Measurements from ENCODE around the gene SPINK9. TPM values are rescaled to one million over a fixed set of nuclear protein-coding genes. Genes with fewer than 3 reads are reported as not detected.

The SPINK9 gene
- total and polyA plus RNA-seq, 2 of the 4 experiments (the other 2 are of a cell fraction), result not detected

GRCh38 chr5:148374690-148375360 is 39.5 kb downstream of the SPINK9 start (continued):
- TF ChIP-seq FOS (IDR thresholded peaks at IDR 0.05; ENCODE audit: low read depth, low read length), result no peak

- CTCF ChIA-PET, result no interaction called here
- no peak overlapping the region for H2BK15ac ChIP-seq (ENCODE audit: low read depth, low read length)
- DNase-seq, result no peak
- H3K4me1 ChIP-seq (ENCODE audit: control insufficient read depth, insufficient read depth, low read length), result peaks cover 2% of the 10 kb centered on the region; the same call in 1 of the 2 replicates
- H4K20me1 ChIP-seq (ENCODE audit: insufficient read depth, low read length), result no peaks in the 10 kb centered on the region
- H3K23ac ChIP-seq (ENCODE audit: low read depth, low read length), result no peak overlapping the region
- H3K9ac ChIP-seq (ENCODE audit: low read depth, low read length), result no peak overlapping the region
- POLR2A ChIA-PET (ENCODE audit: unreplicated experiment), result no interaction called here
- H4K5ac ChIP-seq (ENCODE audit: low read depth, low read length), result no peak overlapping the region
- H2AK9ac ChIP-seq (replicated peaks; ENCODE audit: low read depth, low read length, poor library complexity), result no peak overlapping the region
- no peak for ATAC-seq (ENCODE audit: low read depth)
- BruUV-seq (replicated peaks), result no TSS peak
- H3K79me1 ChIP-seq (ENCODE audit: low read depth in 1 of 2, low read length in 2 of 2), result no peaks in the 10 kb centered on the region
- H3K36me3 ChIP-seq (ENCODE audit: control insufficient read depth, insufficient read depth, low read length), result peaks cover 2% of the 10 kb centered on the region; the same call in 1 of the 2 replicates
- H3K27me3 ChIP-seq (ENCODE audit: control insufficient read depth, insufficient read depth, low read length), result no peaks in the 10 kb centered on the region
- intact Hi-C loops (cut with micrococcal nuclease), result no loop called here
- H2AK5ac ChIP-seq (ENCODE audit: low read depth, low read length), result no peak overlapping the region
- H3K56ac ChIP-seq (ENCODE audit: extremely low read depth, insufficient read depth, low read length), result no peak overlapping the region
- dilution Hi-C loops (cut with HindIII; ENCODE audit: low sequenced_read_pairs, unreplicated experiment), result no loop called here
- no peak overlapping the region for H3K18ac ChIP-seq (ENCODE audit: low read depth, low read length)
- no peak overlapping the region for H2BK120ac ChIP-seq (ENCODE audit: low read depth, low read length)
- no peak overlapping the region for H3K4me3 ChIP-seq (ENCODE audit: insufficient read depth, low read depth, low read length)
- no peaks in the 10 kb centered on the region for H3K9me3 ChIP-seq (ENCODE audit: control insufficient read depth, insufficient read depth, low read length)
- H4K91ac ChIP-seq (ENCODE audit: insufficient read depth, low read depth, low read length), result no peak overlapping the region
- no peaks in the 10 kb centered on the region for H3K9me1 ChIP-seq (ENCODE audit: insufficient read depth, low read length)
- no peak overlapping the region for H3K4me2 ChIP-seq (ENCODE audit: low read depth, low read length)
- H2BK20ac ChIP-seq (ENCODE audit: low read depth, low read length), result no peak overlapping the region
- H3K27ac ChIP-seq (ENCODE audit: insufficient read depth, low read length), result no peak overlapping the region
- H2BK5ac ChIP-seq (ENCODE audit: low read depth, low read length, poor library complexity, severe bottlenecking), result no peak overlapping the region
- no peak overlapping the region for H4K8ac ChIP-seq (ENCODE audit: low read depth in 2 of 2, low read length in 2 of 2)
- no peak overlapping the region for H3K14ac ChIP-seq (replicated peaks; ENCODE audit: low read depth, low read length)
- no peak overlapping the region for H2AFZ ChIP-seq (replicated peaks; ENCODE audit: low read length, poor library complexity)
- H3K4ac ChIP-seq (ENCODE audit: low read depth, low read length), result no peak overlapping the region
- in situ Hi-C loops (cut with MboI; ENCODE audit: low sequenced_read_pairs), result loop anchor here (10.0 kb wide), 1 partner anchor 201 kb away; no protein-coding TSS in a partner anchor
- WGBS, 2 experiments (ENCODE audit: extremely low coverage in 2 of 2, insufficient read length in 1 of 2), result no CpG with 5 or more reads among the region's 4 CpGs
- TF ChIP-seq CHD1 (IDR thresholded peaks at IDR 0.05; ENCODE audit: low read depth, low read length) (no peak), MAFK (IDR thresholded peaks at IDR 0.05; ENCODE audit: low read depth, low read length) (no peak), CEBPB (IDR thresholded peaks at IDR 0.05; ENCODE audit: low read depth, low read length) (no peak), MXI1 (IDR thresholded peaks at IDR 0.05; ENCODE audit: borderline replicate concordance, low read depth, low read length) (no peak), NFE2L2 (IDR thresholded peaks at IDR 0.05; ENCODE audit: low read depth, low read length) (no peak), FOS (IDR thresholded peaks at IDR 0.05; ENCODE audit: low read depth, low read length) (no peak), RCOR1 (IDR thresholded peaks at IDR 0.05; ENCODE audit: insufficient replicate concordance, low read length) (no peak), MAZ (IDR thresholded peaks at IDR 0.05; ENCODE audit: borderline replicate concordance, low read depth, low read length) (no peak), RFX5 (IDR thresholded peaks at IDR 0.05; ENCODE audit: low read depth, low read length) (no peak), RAD21 (IDR thresholded peaks at IDR 0.05; ENCODE audit: low read length) (no peak), POLR2A (IDR thresholded peaks at IDR 0.05; ENCODE audit: low read depth, low read length) (no peak), CTCF (conservative IDR thresholded peaks at IDR 0.05; ENCODE audit: low read depth, low read length) (no peak), BHLHE40 (IDR thresholded peaks at IDR 0.05; ENCODE audit: low read depth, low read length) (no peak), USF2 (IDR thresholded peaks at IDR 0.05; ENCODE audit: low read depth, low read length) (no peak)
Observed at GRCh38 chr5:148376198-148376597, 40.8 kb downstream of the SPINK9 start.
